ENCODE data around the gene IQGAP1.
"Not testable (repeated sequence)": the region's sequence is repeated elsewhere in the genome, so short reads cannot be mapped to it uniquely, and the experiment has no call there.

The IQGAP1 gene

DNA sequence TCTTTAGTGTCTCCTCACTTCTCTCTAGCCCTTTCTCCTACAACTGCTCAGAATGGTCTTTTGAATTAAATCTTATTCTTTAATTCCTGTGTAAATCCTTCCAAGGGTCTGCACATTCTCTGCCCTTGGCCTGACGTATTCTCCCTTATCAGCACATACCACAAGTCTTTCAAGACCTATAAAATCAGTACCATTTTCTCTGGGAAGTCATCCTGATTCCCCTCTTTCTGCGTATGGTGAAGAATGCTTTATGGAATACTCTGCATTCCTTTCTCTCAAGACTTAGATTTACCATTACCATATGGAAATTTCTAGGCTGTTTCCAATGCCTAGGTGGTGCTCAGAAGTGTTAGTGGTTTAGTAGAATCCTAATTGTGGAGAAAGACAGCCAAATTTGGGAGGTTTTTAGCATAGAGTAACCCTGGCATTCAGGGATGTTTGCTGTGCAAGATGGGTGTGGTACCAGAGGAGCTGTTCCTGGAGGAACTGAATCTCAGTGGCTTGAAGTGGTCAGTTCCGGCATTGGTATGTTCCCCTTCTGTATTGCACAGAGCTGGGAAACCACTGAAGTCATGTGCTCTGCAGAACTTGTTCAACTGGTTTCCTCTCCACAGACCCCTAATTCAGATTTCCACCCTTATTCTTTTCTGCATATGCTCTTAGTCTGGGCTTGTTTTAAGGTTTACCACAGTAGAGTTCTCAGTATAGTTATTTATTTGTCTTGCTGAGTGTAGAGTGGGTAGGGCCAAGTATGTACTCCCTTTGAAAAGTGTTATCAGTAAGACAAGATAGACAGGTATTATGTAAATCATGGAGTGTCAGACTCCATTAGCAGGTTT lies 24.5 kb downstream of the IQGAP1 start:
- TF ChIP-seq, protein P1, sequence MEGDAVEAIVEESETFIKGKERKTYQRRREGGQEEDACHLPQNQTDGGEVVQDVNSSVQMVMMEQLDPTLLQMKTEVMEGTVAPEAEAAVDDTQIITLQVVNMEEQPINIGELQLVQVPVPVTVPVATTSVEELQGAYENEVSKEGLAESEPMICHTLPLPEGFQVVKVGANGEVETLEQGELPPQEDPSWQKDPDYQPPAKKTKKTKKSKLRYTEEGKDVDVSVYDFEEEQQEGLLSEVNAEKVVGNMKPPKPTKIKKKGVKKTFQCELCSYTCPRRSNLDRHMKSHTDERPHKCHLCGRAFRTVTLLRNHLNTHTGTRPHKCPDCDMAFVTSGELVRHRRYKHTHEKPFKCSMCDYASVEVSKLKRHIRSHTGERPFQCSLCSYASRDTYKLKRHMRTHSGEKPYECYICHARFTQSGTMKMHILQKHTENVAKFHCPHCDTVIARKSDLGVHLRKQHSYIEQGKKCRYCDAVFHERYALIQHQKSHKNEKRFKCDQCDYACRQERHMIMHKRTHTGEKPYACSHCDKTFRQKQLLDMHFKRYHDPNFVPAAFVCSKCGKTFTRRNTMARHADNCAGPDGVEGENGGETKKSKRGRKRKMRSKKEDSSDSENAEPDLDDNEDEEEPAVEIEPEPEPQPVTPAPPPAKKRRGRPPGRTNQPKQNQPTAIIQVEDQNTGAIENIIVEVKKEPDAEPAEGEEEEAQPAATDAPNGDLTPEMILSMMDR (conservative IDR thresholded peaks at IDR 0.05) = no peak
- no peak overlapping the region for H3K27ac ChIP-seq

DNA sequence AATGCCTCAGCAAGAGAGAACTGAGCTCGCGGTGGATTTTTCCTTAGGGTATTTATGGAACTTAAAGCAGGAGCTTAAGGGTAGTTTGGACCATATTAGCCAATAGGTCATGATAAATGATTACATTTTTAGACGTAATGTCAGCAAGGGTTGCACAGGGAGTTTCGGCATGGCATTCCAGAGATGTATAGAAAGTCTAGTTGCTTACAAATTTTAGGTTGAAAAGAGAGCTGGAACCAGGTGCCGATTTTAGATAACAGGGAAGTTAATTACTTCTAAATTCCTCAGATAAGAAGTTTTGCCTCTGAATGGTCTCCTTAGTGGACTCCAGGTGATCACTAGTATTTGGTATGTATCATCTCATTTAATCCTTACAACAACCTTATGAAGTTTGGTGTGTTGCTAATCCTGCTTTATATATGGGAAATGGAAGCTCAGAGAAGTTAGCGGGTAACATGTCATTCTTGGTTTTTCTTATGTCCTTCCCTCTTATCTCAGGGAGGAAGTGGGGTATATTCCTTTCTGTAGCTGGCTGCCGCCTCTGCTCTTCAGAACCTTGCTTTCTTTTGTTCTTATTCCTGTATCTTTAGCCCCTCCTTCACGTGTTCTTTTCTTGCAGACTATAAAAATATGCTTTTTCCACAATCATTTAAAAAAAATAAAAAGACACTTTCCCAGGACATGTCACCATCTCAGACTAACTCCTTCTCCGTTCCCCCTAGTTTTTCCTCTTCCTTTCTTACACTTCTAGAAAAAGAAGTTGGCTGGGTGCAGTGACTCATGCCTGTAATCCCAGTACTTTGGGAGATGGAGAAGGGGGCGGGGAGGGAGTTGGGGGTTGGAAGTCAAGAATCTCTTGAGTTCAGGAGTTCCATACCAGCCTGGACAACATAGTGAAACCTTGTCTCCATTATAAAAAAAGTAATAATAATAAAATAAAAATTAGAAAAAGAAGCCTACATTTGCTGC lies 25.7 kb downstream of the IQGAP1 start:
- no peak overlapping the region for H3K27ac ChIP-seq

DNA sequence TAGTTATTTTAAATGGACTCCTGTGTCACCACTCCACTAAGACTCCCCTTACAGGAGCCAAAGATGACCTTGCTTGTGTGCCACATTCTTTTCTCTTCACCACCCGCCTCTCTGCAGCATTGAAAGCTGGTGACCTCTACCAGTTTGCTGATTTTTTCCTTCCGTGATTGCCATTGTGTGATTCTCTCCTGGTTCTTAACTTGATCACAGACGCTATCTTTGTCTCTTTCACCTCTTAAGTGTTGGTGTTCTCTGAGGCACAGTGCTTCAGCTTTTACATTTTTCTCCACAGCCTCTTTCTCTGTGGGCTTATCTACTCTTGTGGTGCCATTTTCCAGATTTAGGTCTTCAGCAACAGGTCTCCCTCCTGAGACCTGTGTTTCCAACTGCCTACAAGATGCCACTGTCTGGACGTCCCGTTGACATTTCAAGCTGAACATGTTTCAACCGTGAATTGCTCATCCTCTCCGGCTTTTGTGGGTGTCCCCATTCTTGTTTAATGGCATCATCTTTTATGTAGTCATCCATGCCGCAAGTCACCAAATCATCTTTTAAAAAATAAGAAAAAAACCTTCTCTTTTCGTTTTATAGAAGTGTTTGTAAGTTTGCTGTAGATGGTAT lies 26.5 kb downstream of the IQGAP1 start:
- TF ChIP-seq, protein P1 (conservative IDR thresholded peaks at IDR 0.05) = no peak
- H3K27ac ChIP-seq = no peak overlapping the region

More for the DNA sequence above, 25.7 kb downstream of the IQGAP1 start:
- TF ChIP-seq, protein P1 (conservative IDR thresholded peaks at IDR 0.05) = no peak

DNA sequence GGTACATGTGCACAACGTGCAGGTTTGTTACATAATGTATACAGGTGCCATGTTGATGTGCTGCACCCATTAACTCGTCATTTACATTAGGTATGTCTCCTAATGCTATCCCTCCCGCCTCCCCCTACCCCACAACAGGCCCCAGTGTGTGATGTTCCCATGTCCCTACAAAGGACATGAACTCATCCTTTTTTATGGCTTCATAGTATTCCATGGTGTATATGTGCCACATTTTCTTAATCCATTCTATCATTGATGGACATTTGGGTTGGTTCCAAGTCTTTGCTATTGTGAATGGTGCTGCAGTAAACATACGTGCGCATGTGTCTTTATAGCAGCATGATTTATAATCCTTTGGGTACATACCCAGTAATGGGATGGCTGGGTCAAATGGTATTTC lies 28.0 kb downstream of the IQGAP1 start:
- H3K27ac ChIP-seq = not testable (repeated sequence)

DNA sequence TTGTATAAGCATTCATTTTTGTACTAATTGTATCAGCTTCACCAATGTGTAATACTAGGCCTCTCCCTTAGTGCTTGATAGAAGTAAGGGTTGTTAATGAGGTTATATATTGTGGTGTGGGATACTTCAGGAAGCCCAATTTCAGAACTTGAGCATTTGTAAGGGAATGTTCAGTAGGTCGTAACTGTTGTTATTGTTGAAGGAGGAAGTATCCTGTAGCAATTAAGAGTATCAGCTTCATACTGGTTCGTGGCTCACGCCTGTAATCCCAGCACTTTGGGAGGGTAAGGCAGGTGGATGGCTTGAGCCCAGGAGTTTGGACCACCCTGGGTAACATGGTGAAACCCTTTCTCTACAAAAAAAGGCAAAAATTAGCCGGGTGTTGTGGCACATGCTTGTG lies 30.6 kb downstream of the IQGAP1 start:
- TF ChIP-seq, protein P1 (conservative IDR thresholded peaks at IDR 0.05) = no peak
- no peak overlapping the region for H3K27ac ChIP-seq

DNA sequence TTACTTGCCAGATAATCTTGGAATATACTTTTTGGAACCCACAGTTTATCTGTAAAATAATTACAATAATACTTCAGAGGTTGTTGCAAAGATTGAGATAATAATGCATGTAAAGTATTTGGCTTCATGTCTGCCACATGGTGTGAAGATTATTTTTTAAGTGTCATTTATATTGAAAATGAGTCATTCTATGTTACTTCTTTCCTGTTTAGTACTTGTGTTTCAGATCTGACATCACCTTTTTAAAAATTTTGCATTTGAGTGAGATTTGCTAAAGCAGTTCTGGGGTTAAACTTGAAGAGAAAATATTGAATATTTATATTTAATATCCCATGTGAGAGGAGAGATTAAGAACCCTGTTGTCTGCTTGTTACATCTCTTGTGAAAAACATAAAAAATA lies 31.2 kb downstream of the IQGAP1 start:
- no peak overlapping the region for H3K27ac ChIP-seq
- TF ChIP-seq, protein P1 (conservative IDR thresholded peaks at IDR 0.05) = no peak

DNA sequence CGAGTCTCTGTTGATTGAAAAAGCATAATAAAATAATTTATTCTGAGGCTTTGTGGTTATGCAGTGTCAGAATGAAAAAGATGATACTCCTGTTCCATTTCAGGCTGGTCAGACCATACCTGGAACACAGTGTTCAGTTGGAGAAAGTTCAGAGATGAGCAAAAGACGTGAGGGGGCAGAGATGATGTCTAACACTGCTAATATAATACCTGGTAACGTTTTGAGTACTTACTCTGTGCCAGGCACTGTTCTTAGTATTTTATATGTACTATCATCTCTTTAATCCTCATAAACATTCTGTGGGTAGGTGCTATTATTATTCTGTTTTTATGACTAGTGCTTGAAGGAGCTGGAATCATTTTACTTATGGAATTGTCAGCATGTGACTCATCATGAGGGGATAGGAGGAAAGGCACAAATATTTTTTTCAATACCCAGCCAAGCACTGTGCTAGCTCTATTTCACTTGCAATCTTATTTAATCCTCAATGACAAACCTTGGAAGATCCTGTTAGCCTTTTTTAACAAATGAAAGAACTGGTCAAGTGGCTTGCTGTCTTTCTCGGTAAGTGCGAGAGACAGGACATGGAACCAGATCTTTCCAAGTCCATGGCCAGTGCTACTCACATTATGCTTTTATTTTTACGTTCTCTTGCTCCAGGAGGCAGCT lies 31.8 kb downstream of the IQGAP1 start:
- TF ChIP-seq, protein P1 (conservative IDR thresholded peaks at IDR 0.05) = no peak
- H3K27ac ChIP-seq = no peak overlapping the region

Measured in VCaP (cell line).